Panc1 (cell line): ENCODE results near the gene DYRK2. TPM values are rescaled to one million over a fixed set of nuclear protein-coding genes. Genes with fewer than 3 reads are reported as not detected.

Experiments
- ATAC-seq: fragments of 200-7000 bp; cut with Tn5 transposase; 2 replicates; pipeline ENCODE4 v1.9.1; 2020; ENCODE audit warnings: mild to moderate bottlenecking, moderate library complexity
- BruUV-seq: library from RNA; stranded (reverse); fragments of 400-500 nt; replicated peaks from 2 replicates; lab custom pipeline; 2021; lab: Mats Ljungman, UMichigan
- CTCF ChIA-PET: fragments of 300-600 bp; sonication (Branson Sonifier 250); formaldehyde crosslinking; loops from one replicate; lab custom pipeline; 2022; ENCODE audit warnings: antibody characterized with exemption; lab: Charles Lee
- POLR2A ChIA-PET: fragments of 300-600 bp; sonication (Branson Sonifier 250); formaldehyde crosslinking; loops from one replicate; lab custom pipeline; 2022; ENCODE audit warnings: antibody characterized with exemption; lab: Charles Lee
- DNase-seq: peaks from one replicate; pipeline ENCODE4 v3.0.0-alpha.2; 2010; ENCODE audit warnings: low read depth, low spot score
- H3K27ac ChIP-seq: 2 replicates; pipeline ENCODE4 v1.5.1; 2011; ENCODE audit warnings: mild to moderate bottlenecking, low read length, inconsistent platforms
- H3K27me3 ChIP-seq: fragments of 200-500 bp; sonication (Bioruptor generic); 2 replicates; pipeline ENCODE4 v1.6.0; 2014; ENCODE audit warnings: low read length, inconsistent platforms; ENCODE audit not compliant: control insufficient read depth, insufficient read depth
- H3K36me3 ChIP-seq: fragments of 200-500 bp; sonication (Bioruptor generic); 2 replicates; pipeline ENCODE4 v1.5.1; 2014; ENCODE audit warnings: inconsistent platforms, mild to moderate bottlenecking, low read length, moderate library complexity; ENCODE audit not compliant: control insufficient read depth, insufficient read depth
- H3K4me1 ChIP-seq: 2 replicates; pipeline ENCODE4 v1.5.1; 2011; ENCODE audit warnings: inconsistent platforms, mild to moderate bottlenecking, low read length, moderate library complexity; ENCODE audit not compliant: control insufficient read depth, insufficient read depth
- H3K4me3 ChIP-seq, 2 experiments: 2 replicates each; pipeline ENCODE4 v1.5.1; 2011 to 2012; ENCODE audit warnings: low read depth in 2 of 2, low read length in 2 of 2, mild to moderate bottlenecking in 2 of 2, inconsistent platforms in 1 of 2, moderate library complexity in 1 of 2
- H3K9me3 ChIP-seq: fragments of 200-500 bp; sonication (Bioruptor generic); 2 replicates; pipeline ENCODE4 v1.5.1; 2014; ENCODE audit warnings: low read depth, mild to moderate bottlenecking, inconsistent platforms, low read length, moderate library complexity; ENCODE audit not compliant: control insufficient read depth, insufficient read depth
- POLR2AphosphoS5 ChIP-seq: IDR thresholded peaks from 2 replicates; pipeline ENCODE4 v1.6.1; 2012; ENCODE audit warnings: mild to moderate bottlenecking, low read depth, low read length, moderate library complexity
- REST ChIP-seq, 2 experiments: IDR thresholded peaks; 2 replicates each; pipeline ENCODE4 v1.6.1; 2011 to 2012; ENCODE audit warnings: low read depth in 2 of 2, control low read depth in 1 of 2, low read length in 1 of 2, mild to moderate bottlenecking in 1 of 2, moderate library complexity in 1 of 2; ENCODE audit not compliant: insufficient read depth in 1 of 2
- SIN3A ChIP-seq: IDR thresholded peaks from 2 replicates; pipeline ENCODE4 v1.6.1; 2012; ENCODE audit warnings: low read depth, mild to moderate bottlenecking, low read length, moderate library complexity, borderline replicate concordance; ENCODE audit not compliant: insufficient read depth
- TCF7L2 ChIP-seq: IDR thresholded peaks from 2 replicates; pipeline ENCODE4 v1.6.1; 2011; ENCODE audit warnings: mild to moderate bottlenecking, low read depth, low read length, inconsistent platforms
- in situ Hi-C: cut with HindIII; loops from 2 replicates; pipeline ENCODE4 v1.10.0; 2016; ENCODE audit warnings: low sequenced_read_pairs, low pct_unique_long_range_greater_than_20kb
- intact Hi-C: fragments of 100-400 bp; cut with micrococcal nuclease; formaldehyde crosslinking; loops from one replicate; pipeline ENCODE4 v1.10.0; 2022; ENCODE audit not compliant: unreplicated experiment
- total RNA-seq: library from RNA; stranded (reverse); gene quantifications from one replicate; pipeline ENCODE4 v1.2.1, GENCODE V29; 2021; ENCODE audit not compliant: unreplicated experiment
- TF ChIP-seq, protein P1 (sequence below): fragments of 450-650 bp; IDR thresholded peaks from 2 replicates; pipeline ENCODE4 v1.5.1; 2017; ENCODE audit warnings: mild to moderate bottlenecking

The DYRK2 gene
- total RNA-seq, 1 experiment from 2014 or later: 9.9 TPM

DNA sequence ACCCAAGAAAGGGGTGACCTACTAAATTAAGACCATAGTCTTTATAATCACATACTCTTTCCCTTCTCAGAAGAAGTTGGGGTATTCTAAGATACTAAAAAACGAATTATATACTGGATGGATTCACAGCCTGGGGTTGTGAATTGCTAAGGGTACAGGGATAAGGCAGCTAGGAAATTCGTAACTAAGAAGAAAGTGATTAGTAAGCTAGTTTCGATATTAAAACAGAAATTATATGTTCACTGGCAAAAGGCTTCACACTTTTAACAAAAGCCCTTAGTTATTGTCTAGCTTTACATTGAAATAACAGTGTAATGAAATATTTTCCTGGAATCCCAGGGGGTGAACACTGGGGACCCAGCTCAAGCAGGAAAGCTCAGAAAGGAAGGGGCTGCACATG is 35.5 kb upstream of the DYRK2 start:
- ChIA-PET POLR2A (no interaction called here), CTCF (no interaction called here)

GRCh38 chr12:67617629-67618028 is 30.9 kb upstream of the DYRK2 start:
- Histone ChIP-seq H3K27ac (no peak overlapping the region), H3K4me1 (no peaks in the 10 kb centered on the region), H3K27me3 (peaks cover 3% of the 10 kb centered on the region; the same call in 1 of the 2 replicates), H3K4me3 (no peak overlapping the region), H3K9me3 (no peaks in the 10 kb centered on the region), H3K36me3 (no peaks in the 10 kb centered on the region)
- in situ Hi-C loops: no loop called here
- DNase-seq: no peak
- intact Hi-C loops: no loop called here
- ChIA-PET POLR2A (no interaction called here), CTCF (no interaction called here)
- TF ChIP-seq TCF7L2 (no peak), POLR2AphosphoS5 (no peak), SIN3A (no peak), REST (IDR thresholded peaks at IDR 0.05; ENCODE audit: insufficient read depth in 1 of 2, low read depth in 2 of 2, low read length in 1 of 2) (no peak)
- TF ChIP-seq, protein P1, sequence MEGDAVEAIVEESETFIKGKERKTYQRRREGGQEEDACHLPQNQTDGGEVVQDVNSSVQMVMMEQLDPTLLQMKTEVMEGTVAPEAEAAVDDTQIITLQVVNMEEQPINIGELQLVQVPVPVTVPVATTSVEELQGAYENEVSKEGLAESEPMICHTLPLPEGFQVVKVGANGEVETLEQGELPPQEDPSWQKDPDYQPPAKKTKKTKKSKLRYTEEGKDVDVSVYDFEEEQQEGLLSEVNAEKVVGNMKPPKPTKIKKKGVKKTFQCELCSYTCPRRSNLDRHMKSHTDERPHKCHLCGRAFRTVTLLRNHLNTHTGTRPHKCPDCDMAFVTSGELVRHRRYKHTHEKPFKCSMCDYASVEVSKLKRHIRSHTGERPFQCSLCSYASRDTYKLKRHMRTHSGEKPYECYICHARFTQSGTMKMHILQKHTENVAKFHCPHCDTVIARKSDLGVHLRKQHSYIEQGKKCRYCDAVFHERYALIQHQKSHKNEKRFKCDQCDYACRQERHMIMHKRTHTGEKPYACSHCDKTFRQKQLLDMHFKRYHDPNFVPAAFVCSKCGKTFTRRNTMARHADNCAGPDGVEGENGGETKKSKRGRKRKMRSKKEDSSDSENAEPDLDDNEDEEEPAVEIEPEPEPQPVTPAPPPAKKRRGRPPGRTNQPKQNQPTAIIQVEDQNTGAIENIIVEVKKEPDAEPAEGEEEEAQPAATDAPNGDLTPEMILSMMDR: no peak
- no peak for ATAC-seq
- BruUV-seq: no TSS peak

More for the DNA sequence above, 35.5 kb upstream of the DYRK2 start:
- BruUV-seq: no TSS peak
- no peak for DNase-seq
- no peaks in the 10 kb centered on the region for H3K36me3 ChIP-seq
- ATAC-seq: no peak
- no peaks in the 10 kb centered on the region for H3K4me1 ChIP-seq
- no peak overlapping the region for H3K27ac ChIP-seq
- peaks cover 8% of the 10 kb centered on the region for H3K27me3 ChIP-seq
- intact Hi-C loops: no loop called here
- TF ChIP-seq, protein P1: no peak
- no peak for TF ChIP-seq TCF7L2
- no peak for TF ChIP-seq SIN3A
- TF ChIP-seq REST (IDR thresholded peaks at IDR 0.05; ENCODE audit: insufficient read depth in 1 of 2, low read depth in 2 of 2, low read length in 1 of 2): no peak
- no peak for TF ChIP-seq POLR2AphosphoS5
- H3K9me3 ChIP-seq: no peaks in the 10 kb centered on the region
- H3K4me3 ChIP-seq: peak overlapping the region in 1 of 2 experiments; percentile 10; a peak in 1 of 4 replicates
- in situ Hi-C loops: no loop called here
